Occipital lobe (tissue), 2 donors: Measurements from ENCODE around the gene SNX30. TPM values are rescaled to one million over a fixed set of nuclear protein-coding genes. Genes with fewer than 3 reads are reported as not detected.

Experiments used
- DNase-seq: peaks from one replicate; lab custom pipeline; 2025; lab: John Stamatoyannopoulos, UW
- total RNA-seq: library from RNA; depleted of rRNA; stranded (reverse); fragments of >200 nt; gene quantifications from one replicate; pipeline ENCODE4 v1.2.3, GENCODE V29; 2014

The SNX30 gene
- total RNA-seq, 1 donor from 2014 or later: 25.0 TPM

DNA sequence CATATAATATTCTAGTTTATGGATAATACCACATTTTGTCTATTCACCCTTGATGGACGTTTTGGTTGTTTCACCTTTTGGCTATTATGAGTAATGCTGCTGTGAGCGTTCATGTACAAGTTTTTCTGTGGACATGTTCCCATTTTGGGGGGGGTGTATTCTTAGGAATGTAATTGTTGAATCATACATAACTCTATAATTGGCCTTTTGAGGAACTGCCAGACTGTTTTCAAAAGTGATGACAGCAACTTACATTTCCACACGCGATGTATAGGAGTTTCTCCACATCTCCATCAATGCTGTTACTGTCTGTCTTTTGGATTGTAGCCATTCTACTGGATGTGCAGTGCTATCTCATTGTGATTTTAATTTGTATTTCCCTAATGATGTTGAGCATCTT is 70.3 kb downstream of the SNX30 start:
- no peak for DNase-seq

DNA sequence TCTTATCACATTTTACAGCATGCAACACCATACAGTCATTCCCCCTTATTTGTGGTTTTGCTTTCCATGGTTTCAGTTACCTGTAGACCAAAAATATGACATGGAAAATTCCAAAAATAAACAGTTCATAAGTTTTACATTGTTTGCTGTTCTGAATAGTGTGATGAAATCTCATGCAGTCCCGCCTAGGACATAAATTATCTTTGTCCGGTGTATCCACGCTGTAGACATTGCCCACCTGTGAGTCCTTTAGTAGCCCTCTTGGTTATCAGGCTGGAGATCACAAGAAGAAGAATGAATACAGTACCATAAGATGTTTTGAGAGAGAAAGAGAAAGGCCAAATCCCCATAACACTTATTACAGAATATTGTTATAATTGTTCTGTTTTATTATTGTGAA is 72.1 kb downstream of the SNX30 start:
- DNase-seq: no peak

- DNase-seq: no peak
These were observed 72.7 kb downstream of the SNX30 start for GRCh38 chr9:112823257-112823656.

GRCh38 chr9:112831281-112831851 is 80.8 kb downstream of the SNX30 start:
- DNase-seq: no peak

- no peak for DNase-seq
These were observed 81.4 kb downstream of the SNX30 start for GRCh38 chr9:112831969-112832368.

DNA sequence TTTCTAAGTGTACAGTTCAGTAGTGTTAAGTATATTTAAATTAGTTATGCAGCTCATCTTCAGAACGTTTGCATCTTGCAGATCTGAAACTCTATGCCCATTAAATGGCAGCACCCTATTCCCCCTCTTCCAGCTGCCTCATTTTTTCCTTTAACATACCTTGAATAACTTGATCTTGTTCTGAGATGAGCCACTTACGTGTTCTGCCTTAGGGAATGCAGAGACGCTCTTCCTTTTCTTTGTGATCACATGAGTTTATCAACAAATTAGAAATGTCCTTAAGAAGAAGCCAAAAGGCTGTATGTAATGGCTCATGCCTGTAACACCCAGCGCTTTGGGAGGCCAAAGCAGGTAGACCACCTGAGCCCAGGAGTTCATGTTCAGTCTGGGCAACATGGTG is 82.5 kb downstream of the SNX30 start:
- DNase-seq: no peak

DNA sequence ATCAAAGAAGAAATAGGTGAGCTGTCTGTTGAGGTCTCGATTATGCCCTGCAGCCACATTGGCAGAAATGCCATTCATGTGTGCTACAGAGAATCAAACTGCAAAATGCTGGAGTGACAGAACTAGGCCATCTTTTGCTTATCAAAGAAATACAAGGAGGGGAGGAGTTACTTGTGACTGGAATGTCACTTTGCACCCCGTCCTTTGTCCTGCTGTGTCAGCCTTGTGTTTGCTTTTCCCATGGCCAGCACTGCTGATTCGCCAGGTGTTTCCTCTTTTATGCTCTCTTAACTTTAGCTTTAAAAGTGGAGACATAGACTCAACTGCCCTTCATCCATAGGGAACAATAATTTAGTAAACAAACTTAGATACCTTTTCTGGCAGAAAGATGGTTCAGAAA is 85.8 kb downstream of the SNX30 start:
- DNase-seq: no peak

- no peak for DNase-seq
These were observed 87.8 kb downstream of the SNX30 start for GRCh38 chr9:112838342-112838741.

DNA sequence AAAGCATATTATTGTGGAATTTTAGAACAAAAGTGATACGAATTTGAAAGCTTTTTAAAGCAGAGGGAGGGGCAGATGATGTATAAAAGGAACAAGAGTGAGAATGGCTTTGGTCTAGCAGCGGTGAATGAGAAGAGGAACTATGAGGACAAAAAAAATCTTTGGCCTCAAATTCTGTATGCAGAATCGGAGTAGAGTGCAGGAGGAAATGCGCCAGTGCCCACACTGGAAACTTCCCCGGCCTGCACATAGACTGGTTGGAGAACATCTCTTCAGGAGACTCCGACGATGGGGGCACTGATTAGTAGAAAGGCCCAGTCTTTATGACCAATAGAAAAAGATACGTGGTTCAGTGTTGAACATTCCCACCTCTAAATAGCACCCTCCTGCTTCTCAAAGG is 88.8 kb downstream of the SNX30 start:
- DNase-seq: no peak

DNA sequence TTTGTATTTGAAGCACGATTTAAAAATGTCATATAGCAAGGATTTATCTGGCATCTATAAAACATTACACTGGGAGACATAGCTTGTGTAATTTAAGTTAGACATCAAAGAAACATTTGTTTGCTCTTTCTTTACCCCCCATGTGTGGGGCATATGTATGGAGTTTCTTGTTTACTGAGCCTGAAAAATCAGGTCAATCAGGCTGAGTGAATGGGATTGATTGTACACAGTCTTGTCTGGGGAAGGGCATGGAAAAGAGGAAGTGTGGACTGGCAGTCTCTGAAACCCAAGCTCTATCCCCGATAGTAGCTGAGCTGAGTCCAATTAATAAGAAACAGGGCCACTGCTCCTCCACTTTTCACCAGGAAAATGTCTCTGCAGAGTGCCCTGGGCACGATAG is 90.7 kb downstream of the SNX30 start:
- no peak for DNase-seq

- DNase-seq: no peak
These were observed 92.0 kb downstream of the SNX30 start for GRCh38 chr9:112842555-112842954.

DNA sequence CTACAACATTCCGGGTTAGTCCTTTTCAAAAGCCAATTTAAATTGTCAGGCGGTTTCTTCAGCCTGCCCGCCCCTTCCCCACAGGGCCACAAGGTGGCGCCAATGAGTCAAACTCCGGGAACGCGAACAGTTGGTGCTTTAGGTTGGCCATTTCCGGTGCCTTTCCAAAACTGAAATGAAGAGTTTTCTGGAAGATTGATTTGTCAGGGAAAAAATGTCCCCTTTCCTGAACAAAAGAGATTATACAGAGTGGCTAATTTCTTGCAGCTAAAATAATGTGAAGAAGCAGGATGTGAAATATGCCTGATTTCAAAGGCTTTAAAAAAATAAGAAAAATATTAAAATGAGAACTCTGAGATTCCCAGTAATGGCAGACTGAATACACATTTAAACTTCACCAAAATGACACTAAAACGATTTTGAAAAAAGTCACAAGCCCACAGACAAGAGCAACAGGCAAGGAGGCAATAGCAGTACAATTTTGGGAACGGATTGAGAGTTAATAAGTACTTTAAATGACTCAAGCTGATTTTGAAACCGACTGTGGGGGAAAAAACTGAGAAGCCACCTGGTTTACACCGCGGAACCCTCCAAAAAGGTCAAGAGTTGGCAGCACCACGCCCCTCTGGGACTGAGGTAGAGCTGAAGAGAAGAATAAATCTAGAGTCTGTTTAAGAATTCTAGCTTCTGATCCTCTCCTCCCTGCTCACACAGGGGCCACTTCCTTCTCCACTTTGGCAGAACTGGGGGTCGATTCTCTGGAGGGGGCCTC is 94.4 kb downstream of the SNX30 start:
- DNase-seq: peak; percentile 35

- DNase-seq: peak; percentile 39
These were observed 96.2 kb downstream of the SNX30 start for GRCh38 chr9:112846528-112847488.

DNA sequence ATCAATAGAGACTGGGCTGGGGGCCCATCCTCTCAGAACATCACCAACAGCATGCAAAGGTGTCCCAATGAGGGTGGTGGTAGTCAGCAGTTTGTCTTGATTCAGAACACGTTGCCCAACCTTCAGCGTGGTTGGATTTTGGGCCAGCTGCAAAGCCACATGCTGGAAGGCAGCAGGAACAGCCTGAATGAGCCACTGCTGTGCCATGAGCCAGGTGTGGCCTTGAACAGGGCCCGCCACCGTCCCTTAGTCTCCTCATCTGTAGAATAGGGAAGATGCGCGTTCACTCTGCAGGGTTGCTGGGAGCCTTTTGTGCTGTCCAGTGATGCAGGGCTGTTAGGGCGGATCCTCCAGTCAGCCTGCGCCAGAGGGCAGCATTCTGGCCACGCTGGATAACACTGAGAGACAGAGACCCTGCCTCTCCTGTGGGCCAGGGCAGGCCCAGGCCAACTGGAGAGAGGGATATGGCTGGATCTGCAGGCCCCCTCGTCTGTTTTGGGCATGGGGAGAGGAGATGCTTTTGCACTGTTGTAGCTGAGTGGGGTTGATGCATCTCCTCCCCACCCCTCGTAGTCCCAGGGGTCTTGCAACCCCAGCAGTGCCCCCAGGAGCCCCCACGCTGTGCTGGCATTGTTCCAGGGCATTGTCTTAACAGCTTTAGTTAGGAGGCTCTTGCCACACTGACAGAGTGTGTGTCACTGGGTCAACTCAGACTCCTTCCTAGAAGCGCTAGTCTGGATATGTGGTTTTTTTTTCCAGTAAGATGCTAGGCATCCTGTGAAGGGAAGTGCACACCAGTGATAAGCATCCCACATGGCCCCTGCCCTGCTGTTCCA is 98.0 kb downstream of the SNX30 start:
- DNase-seq: no peak

GRCh38 chr9:112849363-112849922 is 98.9 kb downstream of the SNX30 start:
- DNase-seq: no peak

DNA sequence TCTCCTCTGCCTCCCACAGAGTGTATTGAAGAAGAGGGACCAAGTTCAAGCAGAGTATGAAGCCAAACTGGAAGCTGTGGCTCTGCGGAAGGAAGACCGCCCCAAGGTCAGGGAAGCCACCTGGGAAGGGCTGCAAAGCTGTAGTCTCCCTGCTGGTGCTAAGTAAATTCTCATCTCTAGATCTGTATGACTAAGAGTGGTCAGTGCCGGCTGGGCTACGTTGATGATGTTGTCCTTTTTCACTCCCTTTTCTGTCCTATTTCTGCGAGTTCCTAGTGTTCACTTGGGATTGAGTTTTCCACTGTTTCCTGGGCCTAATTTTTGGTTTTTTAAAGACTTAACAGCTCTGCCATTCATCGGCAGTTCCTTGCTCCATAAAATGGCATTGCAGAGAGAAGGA is 100.3 kb downstream of the SNX30 start:
- no peak for DNase-seq

- DNase-seq: peak; percentile 44
These were observed 102.4 kb downstream of the SNX30 start for GRCh38 chr9:112852741-112853504.

- DNase-seq: no peak
These were observed 103.5 kb downstream of the SNX30 start for GRCh38 chr9:112853882-112854585.

DNA sequence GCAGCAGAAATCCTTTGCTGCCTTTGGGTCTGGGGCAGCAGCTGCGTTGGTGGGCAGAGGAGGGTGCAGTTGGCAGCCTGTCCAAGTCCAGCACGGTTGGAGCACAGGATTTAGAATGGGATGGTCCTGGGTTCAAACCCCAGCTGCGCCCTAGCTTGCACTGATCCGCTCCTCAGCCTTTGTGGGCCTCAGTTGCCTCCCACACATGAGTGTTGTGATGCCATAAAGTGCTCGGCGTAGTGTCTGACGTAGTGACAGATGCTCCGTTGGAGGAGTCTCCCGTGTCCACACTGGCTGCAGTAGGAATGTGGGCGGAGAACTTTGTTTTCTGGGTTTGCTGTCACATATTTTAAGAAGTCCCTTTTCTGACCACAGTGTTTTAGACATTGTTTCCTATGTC is 104.1 kb downstream of the SNX30 start:
- DNase-seq: no peak

DNA sequence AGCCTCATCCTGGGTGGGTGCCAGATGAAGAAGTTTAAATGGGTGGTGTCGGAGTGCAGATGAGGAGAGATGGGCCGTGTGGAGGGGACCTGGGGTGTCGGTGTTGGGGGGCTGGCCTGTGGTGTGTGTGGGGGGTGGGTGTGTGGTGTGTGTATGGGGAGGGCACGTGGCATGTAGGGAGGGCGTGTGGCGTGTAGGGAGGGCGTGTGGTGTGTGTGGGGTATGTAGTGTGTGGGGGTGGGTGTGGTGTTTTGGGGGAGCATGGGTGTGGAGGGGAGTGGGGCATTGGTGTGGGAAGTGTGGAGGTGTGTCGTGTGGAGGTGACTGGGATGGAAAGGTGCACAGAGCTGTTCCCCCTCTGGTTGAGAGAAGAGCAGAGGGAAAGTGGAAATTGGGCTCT is 105.6 kb downstream of the SNX30 start:
- no peak for DNase-seq
